Esophagus muscularis mucosa (tissue), 4 donors: Measurements from ENCODE around the gene PREX1. TPM values are rescaled to one million over a fixed set of nuclear protein-coding genes. Genes with fewer than 3 reads are reported as not detected.

Experiments used
- DNase-seq: peaks from one replicate; pipeline ENCODE4 v3.0.0-alpha.2; 2017; ENCODE audit errors: extremely low spot score
- H3K27ac ChIP-seq, 4 donors: fragments of 200-600 bp; sonication (generic); replicated peaks in 1 of 4; 1 replicate in 3 of 4; 2 replicates in 1 of 4; pipeline ENCODE4 v1.5.1; 2016 to 2019; ENCODE audit warnings: mild to moderate bottlenecking in 1 of 4
- H3K27me3 ChIP-seq, 4 donors: fragments of 200-600 bp; sonication (generic); one replicate each; pipeline versions ENCODE4 v1.5.1 to v1.6.0; 2016 to 2019
- H3K36me3 ChIP-seq, 4 donors: fragments of 200-600 bp; sonication (generic); one replicate each; pipeline ENCODE4 v1.5.1; 2016 to 2019
- H3K4me1 ChIP-seq, 4 donors: fragments of 200-600 bp; sonication (generic); one replicate each; pipeline ENCODE4 v1.5.1; 2016 to 2019
- H3K4me3 ChIP-seq, 4 donors: fragments of 200-600 bp; sonication (generic); 1 replicate in 2 of 4; 2 replicates in 2 of 4; pipeline ENCODE4 v1.5.1; 2016 to 2019; ENCODE audit warnings: mild to moderate bottlenecking in 4 of 4, moderate library complexity in 1 of 4
- H3K9me3 ChIP-seq, 4 donors: fragments of 200-600 bp; sonication (generic); 1 replicate in 3 of 4; 2 replicates in 1 of 4; pipeline ENCODE4 v1.5.1; 2016 to 2019
- CTCF ChIP-seq, 3 experiments: fragments of 200-600 bp in 2 of 3; fragments of 450-650 bp in 1 of 3; sonication (generic) in 2 of 3; IDR thresholded peaks; one replicate each; pipeline ENCODE4 v1.5.1; 2017 to 2019; ENCODE audit warnings: antibody characterized with exemption in 3 of 3, mild to moderate bottlenecking in 2 of 3, moderate library complexity in 1 of 3
- EP300 ChIP-seq: sonication (generic); formaldehyde crosslinking; IDR thresholded peaks from one replicate; pipeline ENCODE4 v1.6.1; 2017; ENCODE audit warnings: antibody characterized with exemption
- POLR2A ChIP-seq: fragments of 450-650 bp; IDR thresholded peaks from one replicate; pipeline ENCODE4 v1.6.1; 2017; ENCODE audit warnings: antibody characterized with exemption, moderate library complexity, mild to moderate bottlenecking, low read depth
- POLR2AphosphoS5 ChIP-seq, 2 donors: sonication (generic); formaldehyde crosslinking; IDR thresholded peaks; one replicate each; pipeline ENCODE4 v1.6.1; 2017; ENCODE audit warnings: antibody characterized with exemption in 2 of 2
- WGBS: methylation state at CpG from one replicate; pipeline ENCODE4 v1.1.5; 2018; 5-methylcytosine and 5-hydroxymethylcytosine counted together
- intact Hi-C: fragments of 100-400 bp; cut with DNase I; formaldehyde crosslinking; loops from one replicate; pipeline ENCODE4 v1.15.1; 2023
- total RNA-seq, 4 donors: library from RNA; depleted of rRNA; stranded (reverse); fragments of >200 nt; gene quantifications; one replicate each; pipeline versions ENCODE4 v1.1.0 to v1.2.1, GENCODE V29; 2016

PREX1 gene
- total RNA-seq, 4 donors from 2014 or later: 20.8 to 37.1 (median 24.3) TPM

- TF ChIP-seq CTCF (IDR thresholded peaks at IDR 0.05) (no peak), POLR2A (no peak), EP300 (no peak), POLR2AphosphoS5 (IDR thresholded peaks at IDR 0.05) (no peak)
- Histone ChIP-seq H3K27me3 (no peaks in the 10 kb centered on the region), H3K9me3 (peaks cover 0 to 6% (median 2%) of the 10 kb centered on the region in 4 donors), H3K36me3 (no peaks in the 10 kb centered on the region), H3K4me3 (no peak overlapping the region), H3K4me1 (peaks cover 0 to 4% (median 0%) of the 10 kb centered on the region in 4 donors), H3K27ac (no peak overlapping the region)
- 83% methylated on average over 12 of the region's 12 CpGs for WGBS
- intact Hi-C loops: no loop called here
- DNase-seq: no peak
These were observed 230.1 kb downstream of the PREX1 start for GRCh38 chr20:48597521-48598302.

GRCh38 chr20:48596334-48596898, 231.4 kb downstream of the PREX1 start:
- no peaks in the 10 kb centered on the region for H3K36me3 ChIP-seq
- no peak for DNase-seq
- WGBS: 94% methylated on average over 4 of the region's 4 CpGs
- H3K27me3 ChIP-seq: no peaks in the 10 kb centered on the region
- peaks cover 0 to 4% (median 0%) of the 10 kb centered on the region in 4 donors for H3K4me1 ChIP-seq
- TF ChIP-seq CTCF (IDR thresholded peaks at IDR 0.05) (no peak), EP300 (no peak), POLR2A (no peak), POLR2AphosphoS5 (IDR thresholded peaks at IDR 0.05) (no peak)
- H3K4me3 ChIP-seq: no peak overlapping the region
- H3K9me3 ChIP-seq: peaks cover 0 to 3% (median 0%) of the 10 kb centered on the region in 4 donors
- no peak overlapping the region for H3K27ac ChIP-seq
- intact Hi-C loops: no loop called here

- Histone ChIP-seq H3K36me3 (no peaks in the 10 kb centered on the region), H3K9me3 (peaks cover 0 to 3% (median 0%) of the 10 kb centered on the region in 4 donors), H3K4me1 (peaks cover 0 to 4% (median 0%) of the 10 kb centered on the region in 4 donors), H3K27me3 (no peaks in the 10 kb centered on the region), H3K4me3 (no peak overlapping the region), H3K27ac (no peak overlapping the region)
- intact Hi-C loops: no loop called here
- 49% methylated on average over 8 of the region's 10 CpGs for WGBS
- DNase-seq: no peak
- TF ChIP-seq EP300: no peak
- no peak for TF ChIP-seq POLR2A
- TF ChIP-seq CTCF (IDR thresholded peaks at IDR 0.05): no peak
- TF ChIP-seq POLR2AphosphoS5 (IDR thresholded peaks at IDR 0.05): no peak
These were observed 232.1 kb downstream of the PREX1 start for GRCh38 chr20:48595495-48596333.

- no peak overlapping the region for H3K27ac ChIP-seq
- peaks cover 0 to 4% (median 0%) of the 10 kb centered on the region in 4 donors for H3K4me1 ChIP-seq
- H3K36me3 ChIP-seq: no peaks in the 10 kb centered on the region
- H3K9me3 ChIP-seq: peaks cover 0 to 3% (median 0%) of the 10 kb centered on the region in 4 donors
- 96% methylated on average over 3 of the region's 3 CpGs for WGBS
- H3K27me3 ChIP-seq: no peaks in the 10 kb centered on the region
- no peak for DNase-seq
- TF ChIP-seq CTCF (IDR thresholded peaks at IDR 0.05) (no peak), POLR2AphosphoS5 (IDR thresholded peaks at IDR 0.05) (no peak), POLR2A (no peak), EP300 (no peak)
- H3K4me3 ChIP-seq: no peak overlapping the region
- intact Hi-C loops: no loop called here
These were observed 233.3 kb downstream of the PREX1 start for GRCh38 chr20:48594533-48594932.
